ENCODE results near the gene TMEM61. TPM values are rescaled to one million over a fixed set of nuclear protein-coding genes. Genes with fewer than 3 reads are reported as not detected.

TMEM61 gene
- total RNA-seq, 4 donors from 2014 or later = 1.7 to 6.3 (median 4.1) TPM

DNA sequence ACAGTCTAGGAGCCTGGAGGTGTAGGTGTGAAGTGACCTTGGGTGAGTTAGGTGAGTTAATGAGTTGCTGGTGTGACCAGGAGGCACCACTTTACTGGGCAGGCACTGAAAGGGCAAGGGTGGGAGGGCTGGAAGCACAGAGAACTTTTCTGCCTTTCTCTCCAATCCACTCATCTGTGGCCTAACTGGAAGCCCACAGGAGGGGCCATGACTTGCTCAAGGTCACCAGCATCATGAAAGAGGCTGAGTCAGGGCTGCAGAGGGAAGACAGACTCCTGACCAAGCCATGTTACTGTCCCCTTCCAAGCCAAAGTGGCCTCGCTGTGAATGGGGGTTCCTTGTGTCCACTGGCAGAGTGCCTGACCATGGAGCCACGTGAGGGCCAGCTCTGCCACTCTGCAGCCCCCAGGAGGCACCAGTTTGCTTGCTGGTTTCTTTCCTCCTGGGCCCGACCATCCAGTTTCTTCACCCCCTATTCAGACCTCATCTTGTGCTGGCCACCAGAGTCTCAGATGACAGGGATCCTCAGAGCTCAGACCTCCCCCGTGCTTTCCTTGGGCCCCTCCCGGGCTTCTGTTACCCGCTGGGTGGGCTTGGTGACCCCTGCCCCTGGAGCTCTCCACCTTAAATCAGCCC is 14.0 kb downstream of the TMEM61 start:
- TF ChIP-seq POLR2AphosphoS5 (IDR thresholded peaks at IDR 0.05) = no peak
- no peak for TF ChIP-seq EP300 (IDR thresholded peaks at IDR 0.05)
- TF ChIP-seq, protein P1, sequence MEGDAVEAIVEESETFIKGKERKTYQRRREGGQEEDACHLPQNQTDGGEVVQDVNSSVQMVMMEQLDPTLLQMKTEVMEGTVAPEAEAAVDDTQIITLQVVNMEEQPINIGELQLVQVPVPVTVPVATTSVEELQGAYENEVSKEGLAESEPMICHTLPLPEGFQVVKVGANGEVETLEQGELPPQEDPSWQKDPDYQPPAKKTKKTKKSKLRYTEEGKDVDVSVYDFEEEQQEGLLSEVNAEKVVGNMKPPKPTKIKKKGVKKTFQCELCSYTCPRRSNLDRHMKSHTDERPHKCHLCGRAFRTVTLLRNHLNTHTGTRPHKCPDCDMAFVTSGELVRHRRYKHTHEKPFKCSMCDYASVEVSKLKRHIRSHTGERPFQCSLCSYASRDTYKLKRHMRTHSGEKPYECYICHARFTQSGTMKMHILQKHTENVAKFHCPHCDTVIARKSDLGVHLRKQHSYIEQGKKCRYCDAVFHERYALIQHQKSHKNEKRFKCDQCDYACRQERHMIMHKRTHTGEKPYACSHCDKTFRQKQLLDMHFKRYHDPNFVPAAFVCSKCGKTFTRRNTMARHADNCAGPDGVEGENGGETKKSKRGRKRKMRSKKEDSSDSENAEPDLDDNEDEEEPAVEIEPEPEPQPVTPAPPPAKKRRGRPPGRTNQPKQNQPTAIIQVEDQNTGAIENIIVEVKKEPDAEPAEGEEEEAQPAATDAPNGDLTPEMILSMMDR (IDR thresholded peaks at IDR 0.05) = no peak
- no peak for TF ChIP-seq POLR2A (IDR thresholded peaks at IDR 0.05)
- no peak for DNase-seq (ENCODE audit: low spot score in 2 of 2)
- 84% methylated on average over 5 of the region's 6 CpGs for WGBS

DNA sequence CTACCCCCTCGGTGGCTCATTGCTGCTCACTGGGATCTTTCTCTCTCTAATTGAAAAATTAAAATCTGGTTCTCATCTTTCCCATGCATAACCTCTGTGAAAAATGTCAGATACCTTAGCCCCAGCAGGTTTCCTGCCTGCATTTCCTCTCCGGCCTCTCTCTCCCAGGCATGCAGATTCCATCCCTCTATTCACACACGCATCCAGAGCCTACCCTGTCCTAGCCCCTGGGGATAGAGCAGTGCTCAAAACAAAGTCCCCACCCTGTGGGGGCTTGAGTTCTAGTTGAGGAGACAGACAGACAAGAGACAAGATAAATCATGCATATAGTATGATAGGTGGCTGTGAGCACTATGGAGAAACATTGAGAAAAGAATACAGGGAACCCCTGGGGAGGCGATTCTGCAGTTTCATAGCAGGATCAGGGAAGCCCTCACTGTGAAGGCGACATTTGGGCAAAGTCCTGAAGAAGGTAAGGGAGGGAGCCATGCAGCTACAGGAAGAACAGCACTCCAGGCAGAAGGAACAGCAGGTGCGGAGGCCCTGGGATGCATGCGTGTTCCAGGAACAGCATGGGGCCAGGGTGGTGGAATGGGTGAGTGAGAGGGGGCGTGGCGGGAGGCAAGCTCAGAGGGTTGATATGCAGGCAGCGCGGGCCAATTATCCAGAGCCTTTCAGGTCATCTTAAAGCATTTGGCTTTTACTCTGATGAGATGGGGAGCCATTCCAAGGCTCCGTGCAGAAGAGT is 14.8 kb downstream of the TMEM61 start:
- Histone ChIP-seq H3K4me1 (peaks cover 11% of the 10 kb centered on the region), H3K27me3 (peaks cover 32% of the 10 kb centered on the region), H3K4me3 (no peak overlapping the region), H3K36me3 (no peaks in the 10 kb centered on the region), H3K9me3 (no peaks in the 10 kb centered on the region), H3K27ac (no peak overlapping the region)
- DNase-seq (ENCODE audit: low spot score in 2 of 2) = no peak
- TF ChIP-seq EP300 (IDR thresholded peaks at IDR 0.05) (no peak), POLR2A (IDR thresholded peaks at IDR 0.05) (no peak), POLR2AphosphoS5 (IDR thresholded peaks at IDR 0.05) (no peak)
- TF ChIP-seq, protein P1 (IDR thresholded peaks at IDR 0.05) = no peak
- 87% methylated on average over 12 of the region's 12 CpGs for WGBS

More for the DNA sequence above, 14.0 kb downstream of the TMEM61 start:
- Histone ChIP-seq H3K27me3 (peaks cover 31% of the 10 kb centered on the region), H3K4me1 (peaks cover 11% of the 10 kb centered on the region), H3K4me3 (no peak overlapping the region), H3K27ac (no peak overlapping the region), H3K9me3 (no peaks in the 10 kb centered on the region), H3K36me3 (no peaks in the 10 kb centered on the region)

DNA sequence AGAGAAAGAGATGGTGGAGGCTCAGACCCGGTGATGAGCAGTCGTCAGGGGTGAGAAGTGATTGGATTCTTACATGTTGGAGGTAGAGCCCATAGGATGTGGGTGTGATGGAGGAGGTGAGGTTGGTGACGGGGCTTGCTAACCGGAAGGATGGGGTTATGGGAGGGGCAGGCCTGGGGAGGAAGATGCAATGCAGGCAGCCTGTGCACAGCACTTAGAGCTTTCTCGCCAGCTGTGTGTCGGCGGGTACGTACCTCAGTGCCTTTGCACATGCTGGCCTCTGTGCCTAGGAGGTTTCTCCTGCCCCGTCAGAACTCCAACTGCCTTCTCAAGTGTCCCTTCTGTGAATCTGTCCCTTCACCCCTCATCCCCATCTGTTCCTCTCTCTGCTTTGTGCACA is 15.4 kb downstream of the TMEM61 start:
- H3K27me3 ChIP-seq = peaks cover 38% of the 10 kb centered on the region
- no peaks in the 10 kb centered on the region for H3K9me3 ChIP-seq
- H3K4me3 ChIP-seq = no peak overlapping the region
- no peak for DNase-seq (ENCODE audit: low spot score in 2 of 2)
- peaks cover 11% of the 10 kb centered on the region for H3K4me1 ChIP-seq
- TF ChIP-seq, protein P1 (IDR thresholded peaks at IDR 0.05) = no peak
- TF ChIP-seq POLR2AphosphoS5 (IDR thresholded peaks at IDR 0.05) (no peak), EP300 (IDR thresholded peaks at IDR 0.05) (no peak), POLR2A (IDR thresholded peaks at IDR 0.05) (no peak)
- H3K36me3 ChIP-seq = no peaks in the 10 kb centered on the region
- WGBS = 80% methylated on average over 9 of the region's 9 CpGs
- H3K27ac ChIP-seq = no peak overlapping the region

DNA sequence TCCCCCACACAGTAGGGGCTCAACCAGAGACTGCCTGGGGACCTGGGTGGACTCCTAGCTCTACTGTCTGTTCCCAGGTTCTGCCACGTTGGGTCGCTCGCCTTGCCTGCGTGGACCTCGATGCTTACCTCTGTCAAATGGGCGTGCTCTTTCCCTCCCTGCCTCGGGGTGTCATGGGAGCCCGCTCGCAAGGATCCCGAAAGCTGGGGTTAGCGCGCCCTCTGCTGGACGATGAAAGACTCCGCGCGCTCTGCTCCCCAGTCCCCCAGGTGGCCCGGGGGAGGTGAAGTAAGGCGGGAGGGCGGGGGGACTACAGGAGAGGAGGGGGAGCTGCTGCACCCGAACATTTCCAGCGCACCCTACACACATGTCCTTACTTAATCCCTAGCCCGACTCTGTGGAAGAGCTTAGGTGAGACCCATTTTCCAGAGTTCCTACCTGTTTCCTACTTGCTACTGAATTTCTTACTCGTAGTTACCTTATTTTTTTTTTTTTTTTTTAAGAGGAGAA is 16.0 kb downstream of the TMEM61 start:
- H3K4me1 ChIP-seq = peaks cover 11% of the 10 kb centered on the region
- peak overlapping the region; percentile 11 for H3K4me3 ChIP-seq
- no peak overlapping the region for H3K27ac ChIP-seq
- peak; percentile 83 to 85 for DNase-seq (ENCODE audit: low spot score in 2 of 2)
- H3K9me3 ChIP-seq = no peaks in the 10 kb centered on the region
- TF ChIP-seq, protein P1 (IDR thresholded peaks at IDR 0.05) = peak; percentile 46 to 76
- no peak for TF ChIP-seq POLR2A (IDR thresholded peaks at IDR 0.05)
- peaks cover 38% of the 10 kb centered on the region for H3K27me3 ChIP-seq
- H3K36me3 ChIP-seq = no peaks in the 10 kb centered on the region
- WGBS = 3% methylated on average over 23 of the region's 23 CpGs
